SK-N-SH (cell line): ENCODE results near the gene DAZAP2.

ENCODE experiments used
- CTCF ChIP-seq: fragments of 200-600 bp; sonication (generic); IDR thresholded peaks from 2 replicates; pipeline ENCODE4 v1.6.1; 2017; ENCODE audit warnings: antibody characterized with exemption, mild to moderate bottlenecking, moderate library complexity
- FOXJ3 ChIP-seq: sonication (generic); formaldehyde crosslinking; IDR thresholded peaks from 2 replicates; pipeline ENCODE4 v1.5.1; 2020; ENCODE audit warnings: mild to moderate bottlenecking, missing genetic modification reagents
- GABPA ChIP-seq: IDR thresholded peaks from 2 replicates; pipeline ENCODE4 v1.4.0; 2012; ENCODE audit warnings: low read depth, mild to moderate bottlenecking
- MAX ChIP-seq: IDR thresholded peaks from 2 replicates; pipeline ENCODE4 v1.4.0; 2012; ENCODE audit warnings: low read depth
- NFIC ChIP-seq: IDR thresholded peaks from 2 replicates; pipeline ENCODE4 v1.4.0; 2012; ENCODE audit warnings: borderline replicate concordance
- PBX3 ChIP-seq: IDR thresholded peaks from 2 replicates; pipeline ENCODE4; 2012
- POLR2AphosphoS5 ChIP-seq: IDR thresholded peaks from 2 replicates; pipeline ENCODE4 v1.6.1; 2012; ENCODE audit warnings: low read depth, low read length
- RCOR1 ChIP-seq: fragments of 150-350 bp; IDR thresholded peaks from 2 replicates; pipeline ENCODE4 v1.6.1; 2017; ENCODE audit warnings: antibody characterized with exemption, low read length
- RXRA ChIP-seq: IDR thresholded peaks from 2 replicates; pipeline ENCODE4 v1.4.0; 2012; ENCODE audit warnings: low read depth, mild to moderate bottlenecking, borderline replicate concordance
- SIN3A ChIP-seq: IDR thresholded peaks from 2 replicates; pipeline ENCODE4 v1.6.1; 2012; ENCODE audit warnings: low read depth, mild to moderate bottlenecking, low read length, moderate library complexity, borderline replicate concordance
- TAF1 ChIP-seq: IDR thresholded peaks from 2 replicates; pipeline ENCODE4 v1.6.1; 2012; ENCODE audit warnings: low read depth, mild to moderate bottlenecking, low read length, moderate library complexity, borderline replicate concordance
- USF2 ChIP-seq: fragments of 150-350 bp; IDR thresholded peaks from 2 replicates; pipeline ENCODE4 v1.6.1; 2017; ENCODE audit warnings: antibody characterized with exemption, low read length, low read depth, borderline replicate concordance
- YY1 ChIP-seq: IDR thresholded peaks from 2 replicates; pipeline ENCODE4 v1.4.0; 2012; ENCODE audit warnings: low read depth, mild to moderate bottlenecking

GRCh38 chr12:51214895-51215294, 23.7 kb upstream of the DAZAP2 start:
- no peak for TF ChIP-seq MAX
- no peak for TF ChIP-seq YY1
- no peak for TF ChIP-seq TAF1
- no peak for TF ChIP-seq RXRA
- no peak for TF ChIP-seq FOXJ3
- no peak for TF ChIP-seq CTCF
- no peak for TF ChIP-seq PBX3
- TF ChIP-seq GABPA: no peak
- no peak for TF ChIP-seq RCOR1
- no peak for TF ChIP-seq SIN3A
- no peak for TF ChIP-seq USF2
- TF ChIP-seq POLR2AphosphoS5: no peak
- no peak for TF ChIP-seq NFIC
